OCI-LY7 (cell line): ENCODE results near the gene TLX3.
"Not testable (repeated sequence)": the region's sequence is repeated elsewhere in the genome, so short reads cannot be mapped to it uniquely, and the experiment has no call there.

Experiments
- EZH2phosphoT487 ChIP-seq: fragments of 200-600 bp; sonication (generic); IDR thresholded peaks from 2 replicates; pipeline ENCODE4 v1.6.1; 2018; ENCODE audit warnings: low read depth, borderline replicate concordance, mild to moderate bottlenecking, mixed run types, antibody characterized with exemption, low read length, moderate library complexity, mixed read lengths
- TF ChIP-seq, protein P1 (sequence below): fragments of 200-600 bp; sonication (generic); conservative IDR thresholded peaks from 2 replicates; pipeline ENCODE4 v1.5.1; 2014; ENCODE audit warnings: mild to moderate bottlenecking, antibody characterized with exemption, low read length, moderate library complexity, mixed read lengths

DNA sequence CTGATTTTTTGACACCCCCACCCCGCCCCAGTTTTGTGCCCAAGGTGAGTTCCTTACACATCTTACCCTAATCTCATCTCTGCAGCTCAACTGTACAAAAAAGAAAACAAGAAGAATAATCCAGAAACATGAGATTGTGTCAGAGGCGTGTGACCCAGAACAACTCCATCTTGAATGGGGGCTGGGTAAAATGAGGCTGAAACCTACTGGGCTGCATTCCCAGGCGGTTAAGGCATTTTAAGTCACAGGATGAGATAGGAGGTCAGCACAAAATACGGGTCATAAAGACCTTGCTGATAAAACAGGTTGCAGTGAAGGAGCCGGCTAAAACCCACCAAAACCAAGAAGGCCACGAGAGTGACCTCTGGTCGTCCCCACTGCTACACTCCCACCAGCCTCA lies 52.1 kb downstream of the TLX3 start:
- TF ChIP-seq, protein P1, sequence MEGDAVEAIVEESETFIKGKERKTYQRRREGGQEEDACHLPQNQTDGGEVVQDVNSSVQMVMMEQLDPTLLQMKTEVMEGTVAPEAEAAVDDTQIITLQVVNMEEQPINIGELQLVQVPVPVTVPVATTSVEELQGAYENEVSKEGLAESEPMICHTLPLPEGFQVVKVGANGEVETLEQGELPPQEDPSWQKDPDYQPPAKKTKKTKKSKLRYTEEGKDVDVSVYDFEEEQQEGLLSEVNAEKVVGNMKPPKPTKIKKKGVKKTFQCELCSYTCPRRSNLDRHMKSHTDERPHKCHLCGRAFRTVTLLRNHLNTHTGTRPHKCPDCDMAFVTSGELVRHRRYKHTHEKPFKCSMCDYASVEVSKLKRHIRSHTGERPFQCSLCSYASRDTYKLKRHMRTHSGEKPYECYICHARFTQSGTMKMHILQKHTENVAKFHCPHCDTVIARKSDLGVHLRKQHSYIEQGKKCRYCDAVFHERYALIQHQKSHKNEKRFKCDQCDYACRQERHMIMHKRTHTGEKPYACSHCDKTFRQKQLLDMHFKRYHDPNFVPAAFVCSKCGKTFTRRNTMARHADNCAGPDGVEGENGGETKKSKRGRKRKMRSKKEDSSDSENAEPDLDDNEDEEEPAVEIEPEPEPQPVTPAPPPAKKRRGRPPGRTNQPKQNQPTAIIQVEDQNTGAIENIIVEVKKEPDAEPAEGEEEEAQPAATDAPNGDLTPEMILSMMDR = not testable (repeated sequence)
- TF ChIP-seq EZH2phosphoT487 = not testable (repeated sequence)
